Lower lobe of right lung (tissue), 2 donors: Measurements from ENCODE around the gene ZNF99. TPM values are rescaled to one million over a fixed set of nuclear protein-coding genes. Genes with fewer than 3 reads are reported as not detected.
"Not testable (repeated sequence)": the region's sequence is repeated elsewhere in the genome, so short reads cannot be mapped to it uniquely, and the experiment has no call there.

Experiments
- ATAC-seq, 2 donors: fragments of 200-7000 bp; cut with Tn5 transposase; one replicate each; pipeline ENCODE4 v1.9.1; 2020 to 2022; ENCODE audit warnings: mild to moderate bottlenecking in 2 of 2, moderate library complexity in 2 of 2
- DNase-seq: peaks from one replicate; pipeline ENCODE4 v3.0.0-alpha.2; 2020
- H3K27ac ChIP-seq: fragments of 200-600 bp; one replicate; pipeline ENCODE4 v1.8.0; 2022
- H3K27me3 ChIP-seq: fragments of 200-600 bp; one replicate; pipeline ENCODE4 v1.8.0; 2022; ENCODE audit warnings: low read depth
- H3K36me3 ChIP-seq: fragments of 200-600 bp; one replicate; pipeline ENCODE4 v1.8.0; 2022; ENCODE audit warnings: mild to moderate bottlenecking
- H3K4me1 ChIP-seq: fragments of 200-600 bp; one replicate; pipeline ENCODE4 v1.8.0; 2022
- H3K4me3 ChIP-seq: fragments of 200-600 bp; one replicate; pipeline ENCODE4 v1.8.0; 2022; ENCODE audit warnings: mild to moderate bottlenecking
- H3K9me3 ChIP-seq: fragments of 200-600 bp; one replicate; pipeline ENCODE4 v1.8.0; 2022
- CTCF ChIP-seq: fragments of 200-600 bp; IDR thresholded peaks from one replicate; pipeline ENCODE4 v1.8.0; 2022; ENCODE audit warnings: antibody characterized with exemption, mild to moderate bottlenecking
- intact Hi-C: fragments of 100-400 bp; cut with DNase I; formaldehyde crosslinking; loops from one replicate; pipeline ENCODE4 v1.11.0; 2022
- total RNA-seq: library from RNA; stranded (reverse); fragmentation: NEBNext Ultra II Directional; extraction: Animal tissue kit (Norgen Biotek cat#: 25700); gene quantifications from one replicate; pipeline ENCODE4 v1.2.1, GENCODE V29; 2021
- donor health status: DM: no; HTN: yes; CAD: no; lungs with severe emphysema.

The ZNF99 gene
- total RNA-seq, 1 donor from 2014 or later, result 0.06 TPM

GRCh38 chr19:22806418-22806817, 22.5 kb upstream of the ZNF99 start:
- intact Hi-C loops, result no loop called here
- H3K9me3 ChIP-seq, result peaks cover 5% of the 10 kb centered on the region
- H3K27me3 ChIP-seq, result peaks cover 13% of the 10 kb centered on the region
- TF ChIP-seq CTCF, result no peak
- no peaks in the 10 kb centered on the region for H3K36me3 ChIP-seq
- ATAC-seq (peak in 1 of 2 donors; percentile 23), DNase-seq (no peak)
- H3K4me3 ChIP-seq, result no peak overlapping the region
- no peak overlapping the region for H3K27ac ChIP-seq
- H3K4me1 ChIP-seq, result no peaks in the 10 kb centered on the region

- Histone ChIP-seq H3K4me3 (no peak overlapping the region), H3K27ac (no peak overlapping the region), H3K36me3 (no peaks in the 10 kb centered on the region), H3K27me3 (no peaks in the 10 kb centered on the region), H3K4me1 (no peaks in the 10 kb centered on the region), H3K9me3 (peaks cover 17% of the 10 kb centered on the region)
- no peak for ATAC-seq
- no peak for DNase-seq
- no peak for TF ChIP-seq CTCF
- intact Hi-C loops, result no loop called here
Observed at GRCh38 chr19:22797040-22797439, 13.1 kb upstream of the ZNF99 start.

- H3K9me3 ChIP-seq, result not testable (repeated sequence)
Observed at GRCh38 chr19:22792863-22793262, 8.9 kb upstream of the ZNF99 start.

GRCh38 chr19:22735911-22736645, 47.9 kb downstream of the ZNF99 start:
- Histone ChIP-seq H3K27ac (no peak overlapping the region), H3K36me3 (no peaks in the 10 kb centered on the region), H3K9me3 (peaks cover 25% of the 10 kb centered on the region), H3K4me1 (no peaks in the 10 kb centered on the region), H3K27me3 (no peaks in the 10 kb centered on the region), H3K4me3 (no peak overlapping the region)
- no peak for DNase-seq
- no peak for TF ChIP-seq CTCF
- intact Hi-C loops, result no loop called here
- ATAC-seq, result no peak

More at GRCh38 chr19:22792863-22793262, 8.9 kb upstream of the ZNF99 start:
- H3K4me3 ChIP-seq, H3K27me3 ChIP-seq, DNase-seq, H3K4me1 ChIP-seq, H3K36me3 ChIP-seq, ATAC-seq, intact Hi-C loops, H3K27ac ChIP-seq: not testable (repeated sequence)

- DNase-seq (no peak), ATAC-seq (no peak)
- Histone ChIP-seq H3K27me3 (no peaks in the 10 kb centered on the region), H3K4me1 (no peaks in the 10 kb centered on the region), H3K9me3 (peaks cover 18% of the 10 kb centered on the region), H3K36me3 (no peaks in the 10 kb centered on the region), H3K4me3 (no peak overlapping the region), H3K27ac (no peak overlapping the region)
- intact Hi-C loops, result no loop called here
- TF ChIP-seq CTCF, result no peak
Observed at GRCh38 chr19:22733691-22734090, 50.3 kb downstream of the ZNF99 start.

- intact Hi-C loops, H3K27ac ChIP-seq, H3K9me3 ChIP-seq, H3K27me3 ChIP-seq, H3K4me3 ChIP-seq, ATAC-seq, H3K36me3 ChIP-seq, H3K4me1 ChIP-seq, DNase-seq: not testable (repeated sequence)
Observed at GRCh38 chr19:22728214-22728613, 55.7 kb downstream of the ZNF99 start.

- H3K9me3 ChIP-seq, H3K27ac ChIP-seq, H3K4me1 ChIP-seq, intact Hi-C loops, H3K36me3 ChIP-seq, H3K4me3 ChIP-seq, H3K27me3 ChIP-seq, ATAC-seq, DNase-seq: not testable (repeated sequence)
Observed at GRCh38 chr19:22721533-22721932, 62.4 kb downstream of the ZNF99 start.
